KOPT-K1 (cell line): ENCODE data around the gene LRRC32.

Experiments used
- H3K27ac ChIP-seq: fragments of 200-600 bp; sonication (generic); 2 replicates; pipeline ENCODE4 v1.5.1; 2016; ENCODE audit warnings: antibody characterized with exemption, mild to moderate bottlenecking, low read depth, low read length; ENCODE audit not compliant: poor library complexity, severe bottlenecking
- H3K36me3 ChIP-seq: fragments of 200-600 bp; sonication (generic); 2 replicates; pipeline ENCODE4 v1.5.1; 2017; ENCODE audit warnings: antibody characterized with exemption, mild to moderate bottlenecking, low read length, moderate library complexity; ENCODE audit not compliant: insufficient read depth
- H3K9me3 ChIP-seq: fragments of 200-600 bp; sonication (generic); 2 replicates; pipeline ENCODE4 v1.5.1; 2017; ENCODE audit warnings: antibody characterized with exemption, low read length, mild to moderate bottlenecking; ENCODE audit not compliant: insufficient read depth, poor library complexity, severe bottlenecking

The LRRC32 gene

GRCh38 chr11:76664578-76665061 is 5.9 kb downstream of the LRRC32 start:
- Histone ChIP-seq H3K36me3 (no peaks in the 10 kb centered on the region), H3K9me3 (no peaks in the 10 kb centered on the region), H3K27ac (peak overlapping the region; percentile 8)

- Histone ChIP-seq H3K9me3 (no peaks in the 10 kb centered on the region), H3K27ac (peak overlapping the region; percentile 8), H3K36me3 (no peaks in the 10 kb centered on the region)
These were observed 6.6 kb downstream of the LRRC32 start for GRCh38 chr11:76663912-76664440.

GRCh38 chr11:76663486-76663810 is 7.1 kb downstream of the LRRC32 start:
- no peaks in the 10 kb centered on the region for H3K9me3 ChIP-seq
- no peaks in the 10 kb centered on the region for H3K36me3 ChIP-seq
- H3K27ac ChIP-seq, result no peak overlapping the region

GRCh38 chr11:76662656-76663485 is 7.7 kb downstream of the LRRC32 start:
- H3K27ac ChIP-seq, result no peak overlapping the region
- no peaks in the 10 kb centered on the region for H3K36me3 ChIP-seq
- H3K9me3 ChIP-seq, result no peaks in the 10 kb centered on the region

GRCh38 chr11:76661834-76662434 is 8.6 kb downstream of the LRRC32 start:
- H3K27ac ChIP-seq, result no peak overlapping the region
- no peaks in the 10 kb centered on the region for H3K9me3 ChIP-seq
- H3K36me3 ChIP-seq, result no peaks in the 10 kb centered on the region

- H3K27ac ChIP-seq, result no peak overlapping the region
- no peaks in the 10 kb centered on the region for H3K36me3 ChIP-seq
- no peaks in the 10 kb centered on the region for H3K9me3 ChIP-seq
These were observed 9.2 kb downstream of the LRRC32 start for GRCh38 chr11:76661306-76661751.

GRCh38 chr11:76660533-76661305 is 9.8 kb downstream of the LRRC32 start:
- H3K36me3 ChIP-seq, result no peaks in the 10 kb centered on the region
- H3K27ac ChIP-seq, result no peak overlapping the region
- no peaks in the 10 kb centered on the region for H3K9me3 ChIP-seq

- Histone ChIP-seq H3K27ac (no peak overlapping the region), H3K9me3 (no peaks in the 10 kb centered on the region), H3K36me3 (no peaks in the 10 kb centered on the region)
These were observed 10.6 kb downstream of the LRRC32 start for GRCh38 chr11:76659672-76660532.

GRCh38 chr11:76658651-76659650 is 11.6 kb downstream of the LRRC32 start:
- H3K9me3 ChIP-seq, result no peaks in the 10 kb centered on the region
- no peak overlapping the region for H3K27ac ChIP-seq
- no peaks in the 10 kb centered on the region for H3K36me3 ChIP-seq

GRCh38 chr11:76658231-76658630 is 12.3 kb downstream of the LRRC32 start:
- Histone ChIP-seq H3K36me3 (no peaks in the 10 kb centered on the region), H3K9me3 (no peaks in the 10 kb centered on the region), H3K27ac (no peak overlapping the region)

- Histone ChIP-seq H3K27ac (no peak overlapping the region), H3K9me3 (no peaks in the 10 kb centered on the region), H3K36me3 (no peaks in the 10 kb centered on the region)
These were observed 13.1 kb downstream of the LRRC32 start for GRCh38 chr11:76657187-76658170.

GRCh38 chr11:76656571-76657081 is 13.9 kb downstream of the LRRC32 start:
- Histone ChIP-seq H3K36me3 (no peaks in the 10 kb centered on the region), H3K9me3 (no peaks in the 10 kb centered on the region), H3K27ac (no peak overlapping the region)
